T-helper 1 cell treated with Interleukin-12 subunit alpha and Interleukin-12 subunit beta and Interleukin-4 antibody, amounts not matched to agents 30 μg/mL and 1 μg/mL, for 36 hours (primary cell): ENCODE measurements around the gene VRK3.
"Not testable (repeated sequence)": the region's sequence is repeated elsewhere in the genome, so short reads cannot be mapped to it uniquely, and the experiment has no call there.

Source experiments
- H3K27ac Mint-ChIP-seq: one replicate; pipeline ENCODE4 v1.8.0; 2021; ENCODE audit warnings: mild to moderate bottlenecking, mixed read lengths
- H3K27me3 Mint-ChIP-seq: one replicate; pipeline ENCODE4 v1.8.0; 2021; ENCODE audit warnings: low read depth, mixed read lengths
- H3K36me3 Mint-ChIP-seq: one replicate; pipeline ENCODE4 v1.8.0; 2021; ENCODE audit warnings: low read depth, mixed read lengths
- H3K4me1 Mint-ChIP-seq: one replicate; pipeline ENCODE4 v1.8.0; 2021; ENCODE audit warnings: low read depth, mixed read lengths
- H3K4me3 Mint-ChIP-seq: one replicate; pipeline ENCODE4 v1.8.0; 2021; ENCODE audit warnings: mild to moderate bottlenecking, moderate library complexity, mixed read lengths
- H3K9me3 Mint-ChIP-seq: one replicate; pipeline ENCODE4 v1.8.0; 2021; ENCODE audit warnings: mixed read lengths

Gene VRK3

DNA sequence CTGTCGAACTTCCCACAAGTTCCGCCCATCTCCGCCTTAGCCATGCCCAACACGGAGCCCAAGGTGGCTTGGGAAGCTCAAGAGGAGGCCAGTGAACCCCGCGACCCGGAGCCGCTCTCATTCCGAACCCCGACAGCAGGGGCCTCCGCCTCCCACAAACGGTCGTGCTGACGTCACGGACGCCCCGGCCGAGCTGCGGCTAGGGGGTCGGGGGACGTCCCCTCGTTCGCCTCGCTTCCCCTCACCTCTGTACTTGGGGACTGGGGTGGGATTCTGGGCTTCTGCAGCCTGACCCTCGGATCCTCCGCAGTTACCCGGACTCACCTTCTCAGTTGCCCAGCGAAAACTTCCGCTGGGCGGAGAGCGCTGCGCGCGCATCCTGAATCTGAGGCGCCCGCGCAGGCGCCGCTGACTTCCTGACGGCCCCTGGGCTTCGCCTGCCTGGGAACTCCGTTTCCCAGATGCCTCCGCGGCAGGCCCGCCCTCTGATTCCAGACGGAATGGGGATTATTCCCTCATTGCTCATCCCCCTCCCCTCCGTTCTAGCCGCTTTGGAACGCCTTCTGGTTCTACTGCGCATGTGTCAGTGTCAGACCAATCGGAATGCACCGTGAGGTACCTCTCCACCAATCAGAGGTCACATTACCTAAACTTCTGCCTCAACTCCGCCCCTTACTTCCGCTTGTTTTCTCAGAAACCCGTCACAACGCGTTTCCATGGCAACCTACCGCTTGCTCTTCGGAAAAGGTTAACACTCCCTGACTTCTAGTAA, at the start of gene VRK3:
TSS of gene VRK3 (minus strand) at position 351 of the 772 bp plus-strand sequence. CDS start 9,210 bp downstream, outside the sequence.
- H3K36me3 Mint-ChIP-seq = peaks cover 14% of the 10 kb centered on the region
- H3K9me3 Mint-ChIP-seq = peaks cover 3% of the 10 kb centered on the region
- no peaks in the 10 kb centered on the region for H3K27me3 Mint-ChIP-seq
- H3K4me1 Mint-ChIP-seq = peaks cover 31% of the 10 kb centered on the region
- peak within 1 kb of the TSS; percentile 96 for H3K27ac Mint-ChIP-seq
- peak within 1 kb of the TSS; percentile 89 for H3K4me3 Mint-ChIP-seq

DNA sequence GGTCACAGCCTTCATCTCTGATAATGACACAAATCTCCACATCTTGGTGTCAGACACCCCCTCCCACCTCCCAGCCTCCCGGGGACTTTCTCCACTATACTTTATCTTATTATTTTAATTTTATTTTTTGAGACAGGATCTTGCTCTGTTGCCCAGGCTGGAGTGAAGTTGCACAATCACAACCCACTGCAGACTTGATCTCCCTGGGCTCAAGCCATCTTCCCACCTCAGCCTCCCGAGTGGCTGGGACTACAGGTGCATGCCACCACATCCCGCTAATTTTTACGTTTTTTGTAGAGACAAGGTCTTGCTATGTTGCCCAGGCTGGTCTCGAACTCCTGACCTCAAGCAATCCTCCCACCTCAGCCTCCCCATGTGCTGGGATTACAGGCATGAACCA, 43.2 kb upstream of the VRK3 start:
- H3K27ac Mint-ChIP-seq, H3K4me1 Mint-ChIP-seq, H3K36me3 Mint-ChIP-seq, H3K4me3 Mint-ChIP-seq, H3K27me3 Mint-ChIP-seq, H3K9me3 Mint-ChIP-seq: not testable (repeated sequence)

DNA sequence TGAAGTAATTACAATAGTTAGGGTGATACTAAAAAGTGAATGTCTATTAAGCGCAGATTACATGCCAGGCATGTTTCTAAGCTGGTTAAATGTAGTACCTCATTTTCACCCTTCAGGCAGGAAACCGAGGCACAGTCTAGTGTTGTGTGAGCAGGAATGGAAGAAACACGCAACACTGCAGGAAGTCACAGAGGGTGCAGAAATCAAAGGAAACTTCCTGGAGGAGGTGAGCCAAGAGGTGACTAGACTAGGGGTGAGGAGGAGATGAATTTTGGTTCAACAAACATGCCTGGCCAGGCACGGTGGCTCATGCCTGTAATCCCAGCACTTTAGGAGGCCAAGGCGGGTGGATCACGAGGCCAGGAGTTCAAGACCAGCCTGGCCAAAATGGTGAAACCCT, 42.4 kb upstream of the VRK3 start:
- Mint-ChIP-seq H3K27me3 (no peaks in the 10 kb centered on the region), H3K4me1 (no peaks in the 10 kb centered on the region), H3K36me3 (no peaks in the 10 kb centered on the region), H3K27ac (no peak overlapping the region), H3K9me3 (peaks cover 5% of the 10 kb centered on the region), H3K4me3 (no peak overlapping the region)

DNA sequence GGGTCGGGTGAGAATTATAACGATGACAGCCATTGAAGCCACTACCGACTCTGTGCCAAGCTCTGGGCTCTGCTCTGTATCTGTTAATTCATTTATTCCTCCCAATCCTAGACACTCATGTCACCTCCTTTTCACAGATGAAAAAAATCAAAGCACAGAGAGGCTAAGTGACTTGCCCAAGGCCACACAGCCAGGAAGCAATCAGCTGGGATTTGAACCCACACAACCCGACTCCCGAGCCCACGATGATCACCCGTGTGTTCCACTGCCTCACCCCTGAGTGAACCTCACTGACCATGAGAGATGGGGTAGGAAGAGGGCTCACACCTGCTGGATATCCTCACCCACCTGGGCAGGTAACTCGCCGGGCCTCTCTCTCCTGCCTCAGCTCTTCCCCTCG, 40.8 kb upstream of the VRK3 start:
- no peaks in the 10 kb centered on the region for H3K27me3 Mint-ChIP-seq
- H3K4me1 Mint-ChIP-seq = no peaks in the 10 kb centered on the region
- no peak overlapping the region for H3K27ac Mint-ChIP-seq
- H3K9me3 Mint-ChIP-seq = peaks cover 16% of the 10 kb centered on the region
- no peaks in the 10 kb centered on the region for H3K36me3 Mint-ChIP-seq
- H3K4me3 Mint-ChIP-seq = no peak overlapping the region

DNA sequence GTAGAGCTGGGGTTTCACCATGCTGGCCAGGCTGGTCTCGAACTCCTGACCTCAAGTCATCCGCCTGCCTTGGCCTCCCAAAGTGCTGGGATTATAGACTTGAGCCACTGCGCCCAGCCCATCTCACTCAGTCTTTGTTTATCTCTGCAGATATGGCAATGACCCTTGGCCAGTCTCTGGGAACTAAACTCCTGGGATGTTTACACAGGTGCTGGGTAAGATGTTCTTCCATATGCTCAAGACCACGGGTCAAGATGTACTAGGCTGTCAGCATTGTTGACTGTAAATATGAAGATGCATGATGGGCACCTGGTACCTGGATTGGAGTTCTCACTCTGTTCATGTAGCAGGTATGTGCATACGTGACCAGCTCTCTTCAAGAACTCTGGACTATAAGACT, 36.5 kb upstream of the VRK3 start:
- no peak overlapping the region for H3K4me3 Mint-ChIP-seq
- peaks cover 43% of the 10 kb centered on the region for H3K9me3 Mint-ChIP-seq
- no peaks in the 10 kb centered on the region for H3K36me3 Mint-ChIP-seq
- H3K27me3 Mint-ChIP-seq = no peaks in the 10 kb centered on the region
- no peak overlapping the region for H3K27ac Mint-ChIP-seq
- no peaks in the 10 kb centered on the region for H3K4me1 Mint-ChIP-seq

DNA sequence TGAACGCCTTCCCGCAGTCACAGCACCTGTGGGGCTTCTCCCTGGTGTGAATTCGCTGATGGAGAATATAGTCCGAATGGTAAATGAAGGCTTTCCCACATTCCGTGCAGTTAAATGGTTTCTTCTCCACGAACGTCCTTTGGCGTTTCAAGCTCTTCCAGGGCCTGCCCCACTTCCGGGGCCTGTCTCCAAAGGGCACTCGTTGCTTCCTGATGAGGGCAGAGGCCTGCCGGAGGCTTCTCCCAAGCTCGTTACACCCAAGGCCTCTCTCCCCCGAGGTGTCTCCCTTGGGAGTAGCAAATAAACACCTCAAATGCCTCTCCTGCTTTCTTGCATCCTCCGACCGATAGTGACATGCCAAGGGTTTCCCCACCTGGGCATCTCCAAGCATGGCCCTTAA, 34.9 kb upstream of the VRK3 start:
- Mint-ChIP-seq H3K36me3 (no peaks in the 10 kb centered on the region), H3K4me1 (no peaks in the 10 kb centered on the region), H3K27me3 (no peaks in the 10 kb centered on the region), H3K27ac (no peak overlapping the region), H3K9me3 (peaks cover 47% of the 10 kb centered on the region), H3K4me3 (no peak overlapping the region)

DNA sequence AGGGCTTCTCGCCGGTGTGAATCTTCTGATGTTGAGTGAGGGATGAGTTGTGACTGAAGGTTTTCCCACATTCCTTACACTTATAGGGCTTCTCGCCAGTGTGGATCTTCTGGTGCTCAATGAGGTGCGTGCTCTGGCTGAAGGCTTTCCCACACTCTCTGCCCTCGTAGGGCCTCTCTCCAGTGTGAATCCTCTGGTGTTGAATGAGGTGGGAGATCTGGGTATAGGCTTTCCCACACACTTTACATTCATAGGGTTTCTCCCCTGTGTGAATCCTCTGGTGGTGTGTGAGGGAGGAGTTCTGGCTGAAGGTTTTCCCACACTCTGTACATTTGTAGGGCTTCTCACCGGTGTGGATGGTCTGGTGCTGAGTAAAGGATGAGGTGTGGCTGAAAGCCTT, 33.9 kb upstream of the VRK3 start:
- Mint-ChIP-seq H3K4me3 (no peak overlapping the region), H3K27ac (no peak overlapping the region), H3K9me3 (peaks cover 44% of the 10 kb centered on the region), H3K4me1 (no peaks in the 10 kb centered on the region), H3K27me3 (no peaks in the 10 kb centered on the region), H3K36me3 (no peaks in the 10 kb centered on the region)

GRCh38 chr19:50058425-50058824, 33.3 kb upstream of the VRK3 start:
- no peaks in the 10 kb centered on the region for H3K36me3 Mint-ChIP-seq
- no peaks in the 10 kb centered on the region for H3K27me3 Mint-ChIP-seq
- peaks cover 49% of the 10 kb centered on the region for H3K9me3 Mint-ChIP-seq
- no peak overlapping the region for H3K27ac Mint-ChIP-seq
- no peak overlapping the region for H3K4me3 Mint-ChIP-seq
- no peaks in the 10 kb centered on the region for H3K4me1 Mint-ChIP-seq

DNA sequence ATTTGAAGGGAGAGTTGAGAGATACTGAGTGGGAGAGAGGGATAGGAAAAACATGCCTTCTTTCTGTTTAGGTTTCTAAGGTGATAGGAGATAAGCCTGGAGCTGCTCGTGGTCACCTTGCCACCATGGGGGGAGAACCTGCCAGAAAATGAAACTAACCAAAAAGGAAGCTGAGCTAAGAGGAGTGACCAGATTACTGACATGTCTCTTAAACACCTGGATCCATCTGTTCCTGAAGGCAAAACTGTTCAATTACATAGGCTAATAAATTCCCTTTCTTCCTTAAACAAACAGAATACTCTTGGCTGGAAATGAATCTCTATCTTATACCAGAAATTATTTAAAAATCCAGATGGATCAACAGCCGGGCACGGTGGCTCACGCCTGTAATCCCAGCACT, 27.9 kb upstream of the VRK3 start:
- H3K27me3 Mint-ChIP-seq = peaks cover 6% of the 10 kb centered on the region
- peaks cover 35% of the 10 kb centered on the region for H3K9me3 Mint-ChIP-seq
- H3K4me3 Mint-ChIP-seq = no peak overlapping the region
- H3K4me1 Mint-ChIP-seq = peaks cover 9% of the 10 kb centered on the region
- no peak overlapping the region for H3K27ac Mint-ChIP-seq
- H3K36me3 Mint-ChIP-seq = peaks cover 7% of the 10 kb centered on the region

GRCh38 chr19:50051964-50052363, 26.8 kb upstream of the VRK3 start:
- Mint-ChIP-seq H3K9me3 (peaks cover 36% of the 10 kb centered on the region), H3K4me1 (peaks cover 9% of the 10 kb centered on the region), H3K27me3 (peaks cover 6% of the 10 kb centered on the region), H3K4me3 (no peak overlapping the region), H3K27ac (no peak overlapping the region), H3K36me3 (peaks cover 15% of the 10 kb centered on the region)

GRCh38 chr19:50051228-50051895, 26.2 kb upstream of the VRK3 start:
- H3K4me3 Mint-ChIP-seq = peak overlapping the region; percentile 79
- peak overlapping the region; percentile 52 for H3K27ac Mint-ChIP-seq
- not testable (repeated sequence) for H3K4me1 Mint-ChIP-seq, H3K27me3 Mint-ChIP-seq
- peaks cover 42% of the 10 kb centered on the region for H3K9me3 Mint-ChIP-seq
- H3K36me3 Mint-ChIP-seq = peaks cover 19% of the 10 kb centered on the region

DNA sequence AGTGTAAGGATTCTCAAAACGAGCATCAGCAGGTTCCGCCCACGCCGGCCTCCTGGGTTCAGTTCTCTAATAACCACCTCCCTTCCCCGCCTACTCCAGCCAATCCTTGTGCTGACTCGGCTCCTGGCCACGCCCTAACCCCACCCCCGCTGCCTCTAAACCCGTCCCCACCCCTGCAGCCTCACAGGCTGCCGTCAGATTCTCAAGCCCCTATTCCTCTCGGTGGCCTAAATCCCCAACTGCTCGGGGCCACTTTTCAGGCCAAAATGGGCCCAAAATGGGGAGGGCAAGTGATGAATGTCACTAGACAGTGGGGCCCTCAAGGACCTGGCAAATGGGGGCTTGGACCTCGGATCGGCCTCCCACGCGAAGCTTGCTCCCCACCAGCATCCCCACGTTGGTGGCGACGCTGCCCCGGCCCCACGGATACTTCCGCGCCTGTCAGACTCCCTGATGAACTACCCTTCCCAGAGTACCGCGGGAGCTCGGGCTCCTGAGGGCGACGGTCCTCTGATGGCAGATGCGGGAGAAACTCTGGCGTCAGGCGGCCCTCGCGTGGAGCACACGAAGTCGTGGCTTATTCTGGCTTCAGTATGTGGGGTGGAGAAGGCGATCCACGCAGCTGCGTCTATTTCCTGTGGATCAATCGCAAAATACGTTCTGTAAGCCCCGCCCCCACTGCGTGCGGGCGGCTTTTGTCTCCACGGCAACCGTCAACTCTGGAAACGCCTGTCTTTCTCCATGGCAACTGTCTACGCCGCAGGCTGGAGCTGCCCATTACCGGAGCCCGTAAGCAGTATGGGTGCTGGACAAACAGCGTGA, 25.4 kb upstream of the VRK3 start:
- Mint-ChIP-seq H3K4me3 (peak overlapping the region; percentile 79), H3K27ac (peak overlapping the region; percentile 52), H3K9me3 (peaks cover 46% of the 10 kb centered on the region), H3K27me3 (peaks cover 6% of the 10 kb centered on the region), H3K4me1 (peaks cover 9% of the 10 kb centered on the region), H3K36me3 (peaks cover 27% of the 10 kb centered on the region)

- Mint-ChIP-seq H3K4me1 (peaks cover 9% of the 10 kb centered on the region), H3K27ac (no peak overlapping the region), H3K9me3 (peaks cover 66% of the 10 kb centered on the region)
Observed at GRCh38 chr19:50047671-50048070, 22.5 kb upstream of the VRK3 start.

DNA sequence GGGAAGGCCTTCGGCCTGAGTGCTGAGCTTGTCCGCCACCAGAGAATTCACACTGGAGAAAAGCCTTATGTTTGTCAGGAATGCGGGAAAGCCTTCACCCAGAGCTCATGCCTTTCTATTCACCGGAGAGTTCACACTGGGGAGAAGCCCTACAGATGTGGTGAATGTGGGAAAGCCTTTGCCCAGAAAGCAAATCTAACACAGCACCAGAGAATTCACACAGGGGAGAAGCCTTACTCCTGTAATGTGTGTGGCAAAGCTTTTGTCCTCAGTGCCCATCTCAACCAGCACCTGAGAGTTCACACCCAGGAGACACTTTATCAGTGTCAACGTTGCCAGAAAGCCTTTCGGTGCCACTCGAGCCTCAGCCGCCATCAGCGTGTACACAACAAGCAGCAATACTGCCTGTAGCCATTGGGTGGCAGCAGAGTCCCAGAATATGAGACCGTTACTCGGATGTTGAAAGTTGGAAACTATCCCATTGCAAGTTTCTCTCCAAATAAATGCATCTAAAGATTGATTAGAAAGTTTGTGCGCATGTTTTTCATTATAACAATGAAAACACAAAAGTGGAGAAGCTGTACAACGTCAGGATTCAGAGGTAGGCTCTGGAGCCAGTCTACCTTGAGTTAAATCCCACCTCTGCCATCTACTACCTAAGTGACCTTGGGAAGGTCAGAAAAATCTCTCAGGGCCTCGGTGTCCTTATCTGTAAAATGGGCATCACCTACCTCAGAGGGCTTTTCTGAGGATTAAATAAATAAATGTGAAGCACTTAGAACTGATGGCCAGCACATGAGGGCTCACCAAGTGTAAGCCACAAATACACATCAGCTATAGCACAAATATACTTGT, 21.7 kb upstream of the VRK3 start:
- Mint-ChIP-seq H3K4me3 (no peak overlapping the region), H3K27me3 (peaks cover 6% of the 10 kb centered on the region), H3K36me3 (peaks cover 61% of the 10 kb centered on the region), H3K27ac (no peak overlapping the region), H3K9me3 (peaks cover 74% of the 10 kb centered on the region), H3K4me1 (peaks cover 9% of the 10 kb centered on the region)

More at GRCh38 chr19:50047671-50048070, 22.5 kb upstream of the VRK3 start:
- Mint-ChIP-seq H3K4me3 (no peak overlapping the region), H3K27me3 (peaks cover 6% of the 10 kb centered on the region), H3K36me3 (peaks cover 53% of the 10 kb centered on the region)
